Hepatic stellate cell (primary cell): ENCODE data around the gene CEBPG.

Experiments
- DNase-seq: peaks from one replicate; pipeline ENCODE4 v3.0.0; 2011; ENCODE audit warnings: low spot score

The CEBPG gene

DNA sequence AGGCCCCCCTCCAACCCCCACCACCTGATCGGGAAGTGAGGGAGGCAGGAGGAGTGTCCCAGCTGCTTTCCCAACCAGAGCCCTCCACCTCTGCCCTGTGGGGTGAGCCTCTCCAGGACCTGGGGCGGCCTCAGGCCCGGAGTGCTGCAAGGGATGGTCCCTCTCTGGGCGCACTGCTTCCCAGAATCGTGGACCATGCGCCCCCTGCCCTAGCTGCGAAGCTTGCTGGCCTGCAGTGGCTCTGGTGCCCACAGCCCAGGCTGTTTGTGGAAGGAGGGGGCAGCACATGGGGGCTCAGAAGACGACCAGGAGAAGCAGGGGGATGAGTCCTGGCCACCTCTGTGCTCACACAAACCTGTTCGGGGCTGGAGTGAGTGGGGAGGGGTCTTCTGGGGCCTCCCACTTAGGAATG is 33.6 kb downstream of the CEBPG start:
- no peak for DNase-seq

DNA sequence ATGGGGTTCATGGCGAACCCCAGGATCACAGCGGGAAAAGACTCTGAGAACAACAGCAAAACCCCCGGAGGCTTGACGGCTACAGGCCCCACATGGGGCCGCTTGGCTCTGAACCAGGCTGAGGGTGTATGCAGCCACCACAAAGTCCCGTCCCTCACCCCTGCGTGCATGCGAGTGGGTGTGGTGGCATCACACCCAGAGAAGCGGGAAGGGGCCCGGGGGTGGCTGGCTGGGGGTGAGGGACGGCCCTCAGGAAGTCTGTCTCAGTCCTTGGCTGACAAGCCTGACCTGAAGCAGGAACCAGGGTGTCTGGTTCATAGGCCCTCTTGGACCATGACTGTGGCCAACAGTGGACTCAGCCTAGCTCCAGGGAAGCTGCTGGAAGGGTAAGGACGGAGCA is 34.2 kb downstream of the CEBPG start:
- DNase-seq = no peak

DNA sequence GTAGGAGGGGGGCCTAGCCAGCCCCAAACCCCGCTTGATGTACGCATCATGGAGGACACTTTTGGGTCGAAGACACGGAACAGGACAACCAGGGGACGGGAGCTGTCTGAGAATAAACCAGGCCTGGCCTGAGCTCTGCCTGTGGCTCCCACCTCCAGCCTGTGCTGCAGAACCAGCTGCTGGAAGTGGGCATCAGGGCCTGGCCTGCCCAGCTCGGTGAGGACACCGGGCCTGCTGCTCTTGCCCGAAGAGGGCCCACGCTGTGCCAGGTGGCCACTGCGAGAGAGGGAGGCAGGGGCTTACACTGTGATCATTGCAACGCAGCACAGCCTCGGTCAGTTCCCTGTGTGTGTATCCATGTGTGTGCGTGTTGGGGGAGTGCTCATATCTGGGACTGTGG is 34.6 kb downstream of the CEBPG start:
- no peak for DNase-seq

DNA sequence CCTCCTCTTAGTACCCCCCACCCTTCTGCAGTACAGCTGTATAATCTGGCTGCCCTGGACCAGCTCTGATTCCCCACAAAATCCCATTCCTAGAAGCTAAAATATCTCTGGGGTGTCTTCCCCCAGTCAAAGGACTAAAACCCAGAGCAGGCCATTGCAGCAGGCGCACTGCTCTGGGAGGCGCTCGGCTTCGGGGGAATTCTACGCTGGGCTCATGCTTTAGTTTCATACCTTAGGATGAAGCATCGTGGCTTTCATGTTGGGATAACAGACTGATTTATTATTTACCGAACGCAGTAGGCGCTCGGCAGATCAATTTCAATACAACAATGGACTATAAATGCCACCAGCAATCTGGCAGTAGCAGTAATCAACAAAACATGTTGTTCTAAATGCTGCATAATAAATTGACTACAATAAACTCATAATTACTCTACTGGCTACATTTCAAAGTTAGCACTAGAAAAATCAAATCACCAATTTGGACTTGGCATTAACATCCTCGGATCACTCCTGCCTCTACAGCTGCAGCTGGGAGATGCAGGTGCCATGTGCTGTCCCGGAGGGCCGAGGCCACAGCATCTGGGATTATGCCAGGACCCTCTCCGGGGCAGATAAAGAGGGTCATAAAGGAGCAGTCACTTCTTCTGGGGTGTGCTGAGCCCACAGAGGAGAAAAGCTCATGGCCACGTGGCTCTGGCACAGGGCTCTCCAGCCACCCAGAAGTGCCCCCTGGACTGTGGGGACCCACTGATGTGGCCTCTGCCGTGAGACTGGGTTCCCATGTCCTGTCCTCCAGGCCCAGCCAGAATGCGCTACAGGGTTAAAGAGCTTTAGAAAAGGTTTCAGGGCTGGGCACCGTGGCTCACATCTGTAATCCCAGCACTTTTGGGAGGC is 35.3 kb downstream of the CEBPG start:
- no peak for DNase-seq

DNA sequence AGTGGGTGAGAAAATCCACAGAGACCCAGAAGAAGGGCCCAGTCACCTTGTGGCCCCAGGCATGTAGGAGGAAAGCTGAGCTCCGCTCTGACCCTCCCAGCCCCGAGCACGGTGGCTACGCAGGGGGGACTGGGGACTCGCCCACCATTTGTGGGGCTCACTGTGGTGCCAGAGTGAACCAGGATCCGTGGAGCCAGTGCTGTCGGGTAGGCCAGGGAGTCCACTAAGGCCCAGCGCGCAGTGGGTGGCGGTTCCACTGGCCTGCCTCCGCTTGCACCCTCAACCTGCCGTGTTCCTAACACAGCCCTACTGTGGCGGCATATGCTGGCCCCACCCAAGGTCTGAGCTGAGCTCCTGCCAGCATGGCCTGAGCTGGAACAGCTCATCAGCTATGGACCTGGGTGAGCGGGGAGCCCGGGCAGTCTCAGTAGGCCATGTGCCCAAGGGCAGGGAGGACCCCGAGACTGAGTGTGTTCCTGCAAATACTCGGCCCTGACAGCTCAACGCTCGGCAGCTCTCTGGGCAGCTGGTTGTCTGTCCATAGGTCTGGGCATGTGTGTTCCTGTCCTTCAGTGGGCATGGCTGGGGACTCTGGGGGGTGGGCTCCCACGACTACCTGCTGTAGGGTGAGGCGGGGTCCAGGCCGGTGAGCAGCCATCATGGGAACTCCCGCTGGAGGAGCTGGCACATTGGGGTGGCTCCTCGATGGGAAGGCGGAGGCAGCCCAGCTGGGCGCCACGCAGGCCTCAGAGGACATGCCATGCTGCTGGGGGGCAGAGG is 36.6 kb downstream of the CEBPG start:
- no peak for DNase-seq

DNA sequence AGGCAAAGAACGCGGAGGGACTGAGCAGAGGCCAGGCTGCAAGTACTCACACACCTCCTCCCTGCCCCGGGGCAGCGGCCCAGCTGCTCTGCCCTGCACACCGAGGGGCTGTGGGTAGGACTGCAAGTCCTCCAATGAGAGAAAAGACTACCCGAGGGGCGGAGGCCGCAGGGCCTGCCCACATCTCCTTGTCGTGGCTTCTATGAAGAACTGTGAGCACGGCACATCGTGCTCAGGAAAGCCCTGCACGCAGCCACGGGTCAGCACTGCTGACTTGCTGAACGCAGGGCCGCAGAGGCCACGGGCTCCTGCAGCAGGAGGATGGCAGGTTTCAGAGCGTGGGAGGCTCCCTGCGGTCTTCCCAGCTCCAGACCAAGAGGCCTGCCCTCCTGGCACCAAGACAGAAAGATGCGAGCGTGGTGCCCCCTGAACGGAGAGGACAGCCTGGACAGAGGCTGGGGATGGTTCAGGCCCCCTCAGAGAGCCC is 37.4 kb downstream of the CEBPG start:
- no peak for DNase-seq

DNA sequence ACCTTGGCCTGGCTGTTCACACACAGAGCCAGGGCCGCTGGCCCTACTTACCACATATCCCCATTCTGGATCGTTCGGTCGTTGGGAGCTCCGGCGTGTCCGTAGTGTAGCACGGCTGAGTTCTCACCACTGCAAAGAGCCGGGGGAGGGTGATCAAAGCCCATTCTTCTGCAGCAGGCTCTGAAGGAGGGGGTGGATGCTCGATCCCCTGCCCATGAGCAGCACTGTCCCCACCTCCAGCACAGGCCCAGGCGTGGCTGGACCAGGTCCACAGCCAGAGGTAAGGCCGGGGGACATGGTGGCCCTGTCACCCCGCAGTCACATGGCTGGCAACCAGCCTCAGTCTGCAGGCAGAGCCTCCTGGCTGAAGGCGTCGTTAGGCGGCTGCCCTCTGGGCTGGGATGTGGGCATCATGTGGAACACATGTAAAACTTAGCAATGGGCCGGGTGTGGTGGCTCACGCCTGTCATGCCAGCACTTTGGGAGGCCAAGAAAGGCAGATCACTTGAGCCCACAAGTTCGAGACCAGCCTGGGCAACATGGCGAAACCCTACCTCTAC is 38.2 kb downstream of the CEBPG start:
- no peak for DNase-seq

DNA sequence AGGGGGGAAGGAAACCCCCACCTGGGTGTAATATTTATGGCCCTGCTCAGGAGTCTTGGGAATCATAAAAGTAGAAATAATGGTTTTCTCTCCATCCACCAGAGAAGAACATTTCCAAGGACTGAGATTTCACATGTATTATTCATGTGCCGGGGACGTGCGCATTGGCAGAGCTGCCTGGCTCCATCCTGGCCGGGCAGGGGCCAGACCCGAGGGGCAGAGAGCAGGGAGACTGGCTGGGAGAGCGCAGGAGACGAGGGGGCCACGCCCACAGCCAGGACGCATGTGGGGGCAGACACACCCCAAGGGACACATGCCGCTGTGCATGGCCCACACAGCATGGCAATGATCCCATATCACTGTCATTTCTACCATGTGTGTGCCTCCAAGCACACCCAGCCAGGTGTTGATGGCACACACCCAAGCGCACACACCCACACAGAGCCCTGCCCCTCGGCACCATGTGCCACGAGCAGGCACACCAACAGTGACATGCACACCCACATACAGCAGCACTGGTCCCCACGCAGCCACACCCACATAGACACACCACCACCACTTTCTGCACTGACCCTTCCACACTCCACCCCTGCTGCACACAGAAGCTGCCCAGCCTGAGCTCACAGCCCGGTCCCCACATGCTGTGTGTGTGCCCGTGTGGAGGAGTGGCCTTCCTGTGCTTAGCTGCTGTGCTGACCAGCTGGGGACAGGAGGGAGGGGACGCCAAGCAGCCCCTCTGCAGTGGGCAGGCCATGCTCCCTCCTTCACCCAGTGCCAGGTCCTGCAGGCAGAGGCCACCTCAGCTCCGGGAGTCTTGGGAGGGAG is 39.3 kb downstream of the CEBPG start:
- DNase-seq = no peak

DNA sequence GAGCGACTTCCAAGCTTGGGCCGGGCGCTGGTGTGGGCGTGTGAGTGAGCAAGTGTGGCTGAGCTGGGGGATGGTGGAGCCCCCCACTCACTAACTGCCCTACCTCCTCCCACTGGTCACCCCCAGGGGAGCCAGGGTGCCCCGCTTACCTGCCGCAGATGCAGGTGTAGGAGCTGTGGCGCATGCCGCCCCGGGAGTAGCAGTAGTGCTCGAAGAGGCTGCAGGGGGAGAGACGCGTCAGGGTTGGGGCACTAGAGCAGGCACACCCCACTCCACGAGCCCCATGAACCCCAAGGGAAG is 39.9 kb downstream of the CEBPG start:
- DNase-seq = no peak

DNA sequence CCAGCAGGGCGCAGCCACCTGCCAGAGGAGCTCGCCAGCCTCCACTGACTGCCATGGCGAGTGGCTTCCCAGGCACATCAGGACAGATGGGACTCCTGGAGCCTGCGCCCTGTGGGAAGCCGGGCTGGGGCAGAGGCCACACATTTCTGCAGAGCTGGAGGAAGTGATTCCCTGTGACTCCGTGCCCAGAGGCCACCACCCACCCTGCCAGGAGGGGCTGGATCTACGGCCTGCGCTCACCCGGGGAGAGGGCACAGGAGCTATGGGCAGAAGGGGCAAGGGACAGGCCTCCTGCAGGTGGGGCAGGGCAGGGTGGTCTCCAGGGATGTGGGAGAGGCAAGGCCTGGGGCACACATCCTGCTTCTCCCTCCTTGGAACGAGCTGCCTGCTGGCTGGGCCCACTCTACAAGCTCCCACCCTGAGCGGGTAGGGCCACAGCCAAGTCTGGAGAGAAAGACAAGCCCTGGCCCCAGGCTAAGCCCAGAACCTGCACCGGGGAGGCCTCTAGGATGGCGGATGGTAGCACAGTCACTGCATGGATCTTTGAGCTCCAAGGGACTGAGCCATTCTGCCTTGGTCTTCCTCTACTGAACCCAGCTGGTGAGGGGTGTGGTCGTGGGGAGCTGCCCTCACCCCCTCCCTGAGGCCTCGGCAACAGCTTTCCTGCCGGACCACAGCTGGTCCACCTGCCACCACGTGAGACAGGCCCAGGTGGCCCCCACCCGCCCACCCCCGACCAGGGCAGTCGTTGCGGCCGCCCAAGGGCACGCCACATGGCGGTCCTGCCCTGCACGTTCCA is 40.6 kb downstream of the CEBPG start:
- DNase-seq = no peak

DNA sequence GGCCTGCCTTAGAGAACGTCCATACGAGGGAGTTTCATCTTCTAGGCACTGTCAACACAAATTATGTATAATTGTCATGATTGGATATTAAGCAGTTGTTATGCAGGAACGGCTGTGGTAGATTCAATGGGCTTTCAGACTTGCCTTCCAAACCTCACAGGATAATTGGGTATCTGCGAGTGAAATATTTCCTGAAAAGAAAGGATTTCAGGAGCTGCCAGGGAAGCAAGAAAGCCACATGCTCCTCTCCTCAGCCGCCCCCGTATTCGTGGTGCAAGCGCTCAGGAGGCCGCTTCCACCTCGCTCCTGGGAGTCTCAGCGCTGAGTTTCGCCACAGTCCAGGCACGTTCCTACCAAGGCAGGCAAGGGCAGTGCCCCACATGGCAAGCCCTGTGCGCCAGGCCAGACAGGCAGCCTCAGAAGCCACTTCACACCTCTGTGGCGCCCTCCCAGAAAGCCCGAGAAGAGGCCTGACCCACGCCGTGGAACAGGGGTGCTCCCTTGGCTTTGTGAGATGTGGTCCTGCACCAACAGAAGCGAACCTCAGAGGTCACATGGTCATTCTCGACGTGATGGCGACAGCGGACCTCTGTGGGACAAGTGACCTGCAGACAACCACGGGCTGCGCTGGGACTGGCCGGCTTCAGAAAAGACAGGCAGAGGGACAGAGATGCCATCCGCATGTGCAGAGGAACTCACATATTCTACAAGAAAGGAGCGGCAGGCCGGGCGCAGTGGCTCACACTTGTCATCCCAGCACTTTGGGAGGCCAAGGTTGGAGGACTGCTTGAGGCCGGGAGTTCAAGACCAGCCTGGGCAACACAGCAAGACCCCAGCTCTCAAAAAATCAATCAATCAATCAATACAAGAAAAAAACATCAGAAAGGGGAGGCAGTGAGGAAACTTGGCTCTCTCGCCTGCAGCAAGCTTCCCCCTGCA is 41.4 kb downstream of the CEBPG start:
- no peak for DNase-seq

DNA sequence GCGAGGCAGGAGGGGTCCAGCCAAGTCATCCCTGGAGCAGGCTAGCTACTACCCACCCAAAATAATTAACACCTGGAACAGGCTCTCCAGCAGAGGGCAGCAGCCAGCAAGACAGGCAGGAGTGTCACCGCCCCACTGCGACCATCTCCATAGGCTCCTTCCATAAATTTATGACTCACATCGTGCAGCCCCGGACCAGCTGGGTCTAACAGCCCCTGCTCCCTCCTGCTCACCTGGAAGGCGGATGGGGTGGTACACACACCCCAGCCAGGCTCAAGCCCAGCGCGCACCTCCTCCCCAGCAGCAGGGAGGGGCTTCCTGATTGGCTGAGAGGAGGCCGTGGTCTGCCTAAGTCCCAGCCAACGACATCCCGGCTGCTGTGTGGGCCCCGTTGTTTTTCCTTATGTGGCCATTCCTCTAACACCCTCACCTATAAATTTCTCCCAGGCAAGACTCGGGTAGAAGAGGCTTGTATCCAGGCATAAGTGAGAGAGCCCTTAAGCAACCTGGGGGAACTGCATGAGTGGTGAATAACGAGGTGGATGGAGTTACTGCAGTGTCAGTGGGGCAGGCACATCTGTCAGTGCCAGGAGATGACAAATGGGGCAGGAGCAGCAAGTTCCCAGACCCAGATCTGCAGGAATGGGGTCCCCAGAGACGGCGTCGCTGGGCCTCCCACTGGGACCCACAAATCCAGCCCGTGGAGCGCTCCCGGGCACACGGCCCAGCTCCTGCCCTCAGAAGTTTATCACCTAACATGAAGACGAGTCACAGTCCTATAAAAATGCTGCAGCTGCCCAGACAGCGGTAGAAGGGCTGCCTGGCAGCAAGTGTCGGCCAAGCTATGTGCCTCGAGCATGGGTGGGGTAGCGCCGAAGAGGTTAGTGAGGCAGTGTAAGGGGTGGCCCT is 43.1 kb downstream of the CEBPG start:
- DNase-seq = peak; percentile 81

DNA sequence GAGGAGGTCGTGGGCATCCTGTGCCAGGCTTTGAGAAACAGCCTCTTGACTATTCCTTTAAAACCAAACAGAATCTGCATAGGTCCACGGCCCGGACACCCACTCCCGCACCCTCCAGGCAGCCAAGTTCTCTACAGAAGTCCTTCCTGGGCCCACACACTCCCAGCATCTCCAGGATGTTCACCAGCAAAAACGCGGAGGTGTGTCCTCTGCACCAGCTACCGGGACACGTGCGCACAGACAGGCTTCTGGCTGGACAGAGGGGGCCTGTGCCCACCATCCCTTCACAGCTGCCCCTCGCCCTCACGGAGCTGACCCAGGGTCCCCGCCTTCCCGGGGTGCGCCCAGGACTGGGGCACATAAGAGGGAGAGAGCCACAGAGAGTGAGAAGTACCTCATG is 44.2 kb downstream of the CEBPG start:
- DNase-seq = no peak

DNA sequence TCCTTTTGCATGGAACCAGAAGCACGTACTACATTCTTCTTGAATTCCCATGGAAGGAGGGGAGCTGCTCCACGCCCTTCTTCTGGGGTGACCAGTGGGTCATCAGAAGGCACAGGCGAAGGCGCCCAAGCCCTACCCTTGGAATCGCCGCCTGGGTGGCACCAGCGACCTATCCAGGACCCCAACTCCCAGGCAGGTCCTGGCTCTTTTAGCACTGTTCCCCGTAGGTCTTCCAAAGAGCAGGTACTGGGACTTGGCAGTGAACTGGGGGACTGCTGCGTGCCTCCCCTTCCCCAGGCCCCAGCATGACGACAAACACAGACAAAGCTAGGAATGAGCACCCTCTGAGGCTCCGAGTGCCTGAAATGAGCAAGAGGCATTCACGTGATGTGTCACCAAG is 45.0 kb downstream of the CEBPG start:
- DNase-seq = no peak

DNA sequence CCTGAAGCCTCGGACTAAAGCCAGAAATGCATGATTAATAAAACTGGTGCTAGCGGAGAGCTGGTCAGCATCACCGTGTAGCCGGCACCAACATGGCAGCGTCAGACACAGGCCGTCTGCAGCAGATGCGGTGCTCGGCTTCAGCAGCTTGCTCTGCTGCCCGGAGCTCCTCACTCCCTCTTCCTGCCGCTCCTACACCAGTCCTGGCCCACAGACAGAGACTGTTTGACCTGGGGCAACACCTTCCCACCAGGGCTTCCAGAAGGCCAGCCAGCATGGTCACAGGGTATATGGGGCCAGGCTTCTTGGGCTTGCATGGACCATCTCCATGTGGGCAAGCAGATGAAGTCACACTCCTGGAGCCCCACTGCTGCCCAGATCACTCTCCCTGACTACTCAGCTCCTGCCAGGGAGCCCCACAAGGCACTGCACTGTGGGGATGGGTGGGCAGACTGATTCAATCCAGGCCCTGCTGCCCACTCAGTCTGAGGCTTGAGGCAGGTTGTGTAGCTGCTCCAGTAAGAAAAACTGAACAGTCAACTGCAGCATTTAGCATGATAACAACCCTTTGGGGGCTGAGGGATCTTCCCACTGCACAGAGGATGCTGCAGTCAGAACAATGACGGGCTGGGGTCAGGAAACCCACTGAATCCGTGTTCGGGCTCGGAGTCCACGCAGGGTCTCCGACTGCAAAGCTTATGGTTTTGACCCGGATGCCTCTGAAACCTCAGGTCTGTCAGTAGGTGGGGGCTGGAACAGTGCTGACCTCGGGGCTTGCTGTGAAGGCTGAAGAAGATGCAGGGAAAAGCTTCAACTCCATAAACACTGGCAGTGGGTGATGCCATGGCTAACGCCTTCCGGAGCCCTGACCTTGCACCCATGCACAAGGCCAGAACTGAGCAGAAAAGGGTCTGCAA is 45.6 kb downstream of the CEBPG start:
- DNase-seq = no peak

DNA sequence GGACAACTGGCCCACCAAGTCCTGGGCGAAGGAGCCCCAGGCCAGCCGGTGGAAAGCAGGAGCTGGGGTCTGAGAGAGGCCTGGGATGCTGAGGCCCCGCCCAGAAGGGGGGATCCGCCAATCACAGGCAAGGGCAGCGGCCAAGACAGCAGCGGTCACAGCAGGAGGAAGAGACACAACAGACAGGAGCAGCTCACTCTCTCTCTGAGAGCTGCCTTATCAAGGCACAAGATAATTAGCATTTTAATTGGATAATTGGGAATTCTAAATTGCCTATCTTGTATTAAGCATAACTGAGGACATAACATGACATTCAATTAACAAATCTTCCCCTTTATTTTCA is 46.2 kb downstream of the CEBPG start:
- DNase-seq = no peak

DNA sequence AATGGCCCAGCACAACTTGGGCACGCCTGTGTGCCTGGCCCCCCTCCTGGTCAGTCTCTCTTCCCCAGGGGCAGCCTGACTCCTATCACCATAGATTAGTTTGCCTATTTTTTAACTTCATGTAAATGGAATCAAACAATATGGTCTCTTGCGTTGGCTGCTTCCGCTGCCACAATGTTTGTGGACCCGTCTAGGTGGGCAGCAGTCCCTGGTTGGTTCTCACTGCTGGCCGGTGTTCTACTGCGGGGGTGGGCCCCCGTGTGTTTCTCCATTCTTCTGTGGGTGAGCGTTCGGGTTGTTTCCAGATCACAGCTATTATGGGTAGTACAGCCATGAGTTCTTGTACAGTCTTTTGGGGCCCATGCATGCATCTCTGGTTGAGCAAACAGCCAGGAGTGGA is 47.3 kb downstream of the CEBPG start:
- no peak for DNase-seq

DNA sequence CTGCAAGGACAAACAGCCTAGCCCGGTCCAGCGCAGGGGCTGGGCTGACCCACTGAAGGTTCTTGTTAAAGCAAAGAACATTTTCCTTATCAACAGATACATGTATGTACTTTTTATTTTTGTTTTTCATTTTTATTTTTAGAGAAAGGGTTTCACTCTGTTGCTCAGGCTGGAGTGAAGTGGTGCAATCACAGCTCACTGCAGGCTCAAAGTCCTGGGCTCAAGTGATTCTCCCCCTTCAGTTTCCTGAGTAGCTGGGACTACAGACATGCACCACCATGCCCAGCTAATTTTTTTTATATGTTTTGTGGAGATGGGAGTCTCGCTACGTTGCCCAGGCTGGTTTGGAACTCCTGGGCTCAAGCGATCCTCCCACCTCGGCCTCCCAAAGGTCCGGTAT is 47.9 kb downstream of the CEBPG start:
- DNase-seq = no peak
